A549 (cell line): ENCODE measurements around the gene SLC35G1.

Experiments used
- CHD2 ChIP-seq: fragments of 150-350 bp; IDR thresholded peaks from 2 replicates; pipeline ENCODE4 v1.6.1; 2014; ENCODE audit warnings: low read length; ENCODE audit not compliant: partially characterized antibody
- EHMT2 ChIP-seq: fragments of 200-600 bp; sonication (generic); IDR thresholded peaks from 2 replicates; pipeline ENCODE4 v1.6.1; 2016; ENCODE audit warnings: antibody characterized with exemption, low read depth, mild to moderate bottlenecking, moderate library complexity
- EP300 ChIP-seq, 2 experiments: fragments of >200 bp; sonication (Bioruptor Twin); formaldehyde crosslinking; IDR thresholded peaks; 2 replicates in 1 of 2; 3 replicates in 1 of 2; pipeline ENCODE4 v1.6.1; 2016 to 2017
- ESRRA ChIP-seq: fragments of 150-350 bp; IDR thresholded peaks from 2 replicates; pipeline ENCODE4 v1.6.1; 2014; ENCODE audit warnings: mild to moderate bottlenecking, low read length, borderline replicate concordance
- MAFK ChIP-seq: fragments of 450-650 bp; IDR thresholded peaks from 2 replicates; pipeline ENCODE4 v1.6.1; 2014; ENCODE audit not compliant: partially characterized antibody
- POLR2A ChIP-seq: IDR thresholded peaks from 2 replicates; pipeline ENCODE4 v1.6.1; 2012; ENCODE audit warnings: mild to moderate bottlenecking, low read length
- RAD21 ChIP-seq, 2 experiments: fragments of >200 bp in 1 of 2; sonication (Bioruptor Twin) in 1 of 2; formaldehyde crosslinking in 1 of 2; IDR thresholded peaks in 1 of 2; conservative IDR thresholded peaks in 1 of 2; 2 replicates in 1 of 2; 3 replicates in 1 of 2; pipeline ENCODE4 v1.6.1; 2012 to 2018; ENCODE audit warnings: inconsistent platforms in 1 of 2
- RNF2 ChIP-seq: fragments of 200-600 bp; sonication (generic); IDR thresholded peaks from 2 replicates; pipeline ENCODE4 v1.6.1; 2016; ENCODE audit warnings: low read depth, mild to moderate bottlenecking, antibody characterized with exemption, moderate library complexity, borderline replicate concordance
- USF2 ChIP-seq: fragments of 450-650 bp; IDR thresholded peaks from 2 replicates; pipeline ENCODE4 v1.6.1; 2014; ENCODE audit warnings: antibody characterized with exemption
- TF ChIP-seq, protein P1 (sequence below): fragments of >200 bp; sonication (Bioruptor Twin); formaldehyde crosslinking; IDR thresholded peaks from 3 replicates; pipeline ENCODE4 v1.5.1; 2016
- TF ChIP-seq, protein P2 (sequence below): fragments of 250-450 bp; sonication (Bioruptor Pico); IDR thresholded peaks from 2 replicates; pipeline ENCODE4 v1.5.0; 2021; ENCODE audit warnings: mild to moderate bottlenecking, moderate library complexity, borderline replicate concordance

GRCh38 chr10:93947524-93947923 is 53.7 kb downstream of the SLC35G1 start:
- TF ChIP-seq ESRRA (no peak), CHD2 (no peak), MAFK (no peak), USF2 (no peak), RAD21 (conservative IDR thresholded peaks at IDR 0.05 in 1 of 2, IDR thresholded peaks at IDR 0.05 in 1 of 2) (no peak), POLR2A (no peak), EHMT2 (no peak), RNF2 (no peak), EP300 (IDR thresholded peaks at IDR 0.05) (no peak)
- TF ChIP-seq, protein P1, sequence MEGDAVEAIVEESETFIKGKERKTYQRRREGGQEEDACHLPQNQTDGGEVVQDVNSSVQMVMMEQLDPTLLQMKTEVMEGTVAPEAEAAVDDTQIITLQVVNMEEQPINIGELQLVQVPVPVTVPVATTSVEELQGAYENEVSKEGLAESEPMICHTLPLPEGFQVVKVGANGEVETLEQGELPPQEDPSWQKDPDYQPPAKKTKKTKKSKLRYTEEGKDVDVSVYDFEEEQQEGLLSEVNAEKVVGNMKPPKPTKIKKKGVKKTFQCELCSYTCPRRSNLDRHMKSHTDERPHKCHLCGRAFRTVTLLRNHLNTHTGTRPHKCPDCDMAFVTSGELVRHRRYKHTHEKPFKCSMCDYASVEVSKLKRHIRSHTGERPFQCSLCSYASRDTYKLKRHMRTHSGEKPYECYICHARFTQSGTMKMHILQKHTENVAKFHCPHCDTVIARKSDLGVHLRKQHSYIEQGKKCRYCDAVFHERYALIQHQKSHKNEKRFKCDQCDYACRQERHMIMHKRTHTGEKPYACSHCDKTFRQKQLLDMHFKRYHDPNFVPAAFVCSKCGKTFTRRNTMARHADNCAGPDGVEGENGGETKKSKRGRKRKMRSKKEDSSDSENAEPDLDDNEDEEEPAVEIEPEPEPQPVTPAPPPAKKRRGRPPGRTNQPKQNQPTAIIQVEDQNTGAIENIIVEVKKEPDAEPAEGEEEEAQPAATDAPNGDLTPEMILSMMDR = no peak
- TF ChIP-seq, protein P2, sequence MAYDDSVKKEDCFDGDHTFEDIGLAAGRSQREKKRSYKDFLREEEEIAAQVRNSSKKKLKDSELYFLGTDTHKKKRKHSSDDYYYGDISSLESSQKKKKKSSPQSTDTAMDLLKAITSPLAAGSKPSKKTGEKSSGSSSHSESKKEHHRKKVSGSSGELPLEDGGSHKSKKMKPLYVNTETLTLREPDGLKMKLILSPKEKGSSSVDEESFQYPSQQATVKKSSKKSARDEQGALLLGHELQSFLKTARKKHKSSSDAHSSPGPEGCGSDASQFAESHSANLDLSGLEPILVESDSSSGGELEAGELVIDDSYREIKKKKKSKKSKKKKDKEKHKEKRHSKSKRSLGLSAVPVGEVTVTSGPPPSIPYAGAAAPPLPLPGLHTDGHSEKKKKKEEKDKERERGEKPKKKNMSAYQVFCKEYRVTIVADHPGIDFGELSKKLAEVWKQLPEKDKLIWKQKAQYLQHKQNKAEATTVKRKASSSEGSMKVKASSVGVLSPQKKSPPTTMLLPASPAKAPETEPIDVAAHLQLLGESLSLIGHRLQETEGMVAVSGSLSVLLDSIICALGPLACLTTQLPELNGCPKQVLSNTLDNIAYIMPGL (CRISPR knock-in tag) = no peak
